GM10847 (cell line): ENCODE results near the gene ZBTB7A.

ENCODE experiments used
- POLR2A ChIP-seq: IDR thresholded peaks from 2 replicates; pipeline ENCODE4 v1.6.1; 2011; ENCODE audit not compliant: insufficient read length; ENCODE audit errors: extremely low read depth

The ZBTB7A gene

DNA sequence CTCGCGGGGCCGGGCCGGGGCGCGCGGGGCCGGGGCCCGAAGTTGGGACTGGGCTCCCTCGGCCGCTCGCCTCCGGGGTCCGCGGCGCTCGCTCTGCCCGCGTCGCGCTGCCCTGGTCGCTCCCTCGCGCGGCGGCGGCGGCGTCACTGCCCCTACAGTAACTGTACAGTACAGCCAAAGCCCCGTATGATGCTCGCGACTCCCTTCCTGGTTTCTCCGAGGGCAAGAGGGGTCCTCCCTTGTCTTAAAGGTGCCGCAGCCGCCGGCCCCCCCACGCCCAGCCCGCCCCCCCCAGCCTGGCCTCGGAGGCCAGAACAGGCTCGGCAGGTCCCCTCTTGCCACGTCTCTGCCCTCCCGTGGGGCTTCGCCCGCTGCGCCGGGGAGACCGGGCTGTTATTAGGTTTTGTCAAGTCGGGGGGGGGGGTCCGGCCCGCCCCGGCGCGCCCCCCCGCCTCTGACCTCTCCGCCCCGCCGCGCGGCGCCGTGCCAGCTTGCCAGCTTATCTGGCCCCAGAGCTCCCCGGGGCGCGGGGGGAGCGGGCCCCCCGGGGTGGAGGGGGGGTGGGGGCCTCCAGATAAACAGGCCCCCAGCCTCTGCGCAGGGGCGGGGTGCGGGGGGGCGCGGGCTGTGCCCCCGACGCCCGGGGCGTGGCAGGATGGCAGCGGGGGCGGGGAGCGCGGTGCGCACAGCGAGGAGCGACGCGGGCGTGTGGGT lies at the start of gene ZBTB7A:
Gene ZBTB7A (minus strand): TSS at position 218 of the 714 bp plus-strand sequence. CDS start 11,667 bp downstream, outside the sequence.
- TF ChIP-seq POLR2A = peak; percentile 31

DNA sequence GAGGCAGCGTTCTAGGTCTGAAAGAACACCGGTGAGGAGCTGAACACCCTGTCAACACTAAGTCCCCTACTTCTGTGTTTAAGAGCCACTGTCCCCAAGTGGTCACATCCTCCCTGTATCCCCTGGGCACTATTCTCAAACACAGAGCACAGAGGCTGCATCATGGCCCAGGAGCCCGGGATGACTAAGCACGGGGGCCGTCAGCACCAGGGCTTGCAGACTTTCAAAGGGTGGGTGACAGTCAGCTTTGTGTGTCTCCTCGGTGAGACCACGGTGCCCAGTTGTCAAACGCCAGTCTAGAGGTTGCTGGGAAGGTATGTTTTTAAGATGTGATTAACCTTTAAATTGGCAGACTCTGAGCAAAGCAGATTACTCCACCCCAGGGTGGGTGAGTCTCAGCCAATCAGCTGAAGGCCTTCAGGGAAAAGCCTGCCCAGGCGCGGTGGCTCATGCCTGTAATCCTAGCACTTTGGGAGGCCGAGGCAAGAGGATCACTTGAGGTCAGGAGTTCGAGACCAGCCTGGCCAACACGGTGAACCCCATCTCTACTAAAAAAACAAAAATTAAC lies 49.2 kb upstream of the ZBTB7A start:
- no peak for TF ChIP-seq POLR2A

DNA sequence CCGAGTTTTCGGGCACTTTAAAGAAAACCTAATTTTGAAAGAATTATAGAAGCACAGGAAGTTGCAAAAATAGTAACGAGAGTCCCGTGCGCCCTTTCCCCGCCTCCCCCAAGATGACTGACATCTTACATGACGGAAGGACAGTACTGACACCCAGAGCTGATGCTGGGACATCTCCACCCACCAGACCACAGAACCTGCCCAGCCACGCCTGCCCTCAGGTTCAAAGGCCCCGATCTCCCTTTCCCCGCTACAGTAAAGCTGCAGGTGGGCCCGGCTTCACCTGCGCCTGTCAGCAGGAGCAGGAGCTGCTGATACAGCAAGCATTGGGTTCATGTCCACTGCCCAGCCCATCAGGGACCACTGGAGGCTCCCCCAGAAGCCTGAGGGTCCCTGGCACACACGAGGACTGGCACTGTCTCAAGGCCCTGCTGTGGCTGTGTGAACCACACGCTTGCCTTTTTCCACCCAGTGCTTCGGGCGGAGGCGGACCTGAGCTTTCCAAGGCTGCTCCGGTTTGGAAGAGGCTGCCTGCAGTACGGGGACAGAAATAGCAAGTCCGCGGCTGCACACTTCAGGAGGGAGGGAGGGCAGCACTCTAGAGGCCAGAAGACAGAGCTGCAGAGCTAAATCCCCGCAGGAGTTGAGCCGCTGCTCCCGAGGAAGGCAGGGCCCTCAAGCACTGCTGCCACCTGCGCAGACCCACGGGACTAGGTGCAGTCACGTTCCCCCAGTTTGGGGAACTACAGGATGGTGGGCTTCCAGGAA lies 48.5 kb upstream of the ZBTB7A start:
- TF ChIP-seq POLR2A = peak; percentile 9

DNA sequence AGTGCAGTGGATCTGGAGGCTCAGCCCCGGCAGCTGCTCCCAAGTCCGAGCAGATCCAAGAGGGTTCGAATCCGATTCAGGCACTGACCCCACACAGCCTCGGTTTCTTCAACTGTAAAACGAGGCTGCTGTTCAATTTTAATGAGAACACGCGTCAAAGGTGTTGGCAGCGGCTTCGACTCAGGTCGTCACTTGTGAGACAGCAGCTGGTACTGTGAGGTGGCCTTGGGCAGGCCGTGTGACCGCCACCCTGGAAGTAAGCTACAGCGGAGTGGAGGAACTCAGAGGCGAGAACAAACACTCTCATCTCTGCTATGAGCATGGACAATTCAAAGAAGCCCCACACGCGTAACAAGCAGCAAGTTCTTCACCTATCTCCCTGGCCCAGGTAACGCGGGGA lies 47.5 kb upstream of the ZBTB7A start:
- TF ChIP-seq POLR2A = no peak

DNA sequence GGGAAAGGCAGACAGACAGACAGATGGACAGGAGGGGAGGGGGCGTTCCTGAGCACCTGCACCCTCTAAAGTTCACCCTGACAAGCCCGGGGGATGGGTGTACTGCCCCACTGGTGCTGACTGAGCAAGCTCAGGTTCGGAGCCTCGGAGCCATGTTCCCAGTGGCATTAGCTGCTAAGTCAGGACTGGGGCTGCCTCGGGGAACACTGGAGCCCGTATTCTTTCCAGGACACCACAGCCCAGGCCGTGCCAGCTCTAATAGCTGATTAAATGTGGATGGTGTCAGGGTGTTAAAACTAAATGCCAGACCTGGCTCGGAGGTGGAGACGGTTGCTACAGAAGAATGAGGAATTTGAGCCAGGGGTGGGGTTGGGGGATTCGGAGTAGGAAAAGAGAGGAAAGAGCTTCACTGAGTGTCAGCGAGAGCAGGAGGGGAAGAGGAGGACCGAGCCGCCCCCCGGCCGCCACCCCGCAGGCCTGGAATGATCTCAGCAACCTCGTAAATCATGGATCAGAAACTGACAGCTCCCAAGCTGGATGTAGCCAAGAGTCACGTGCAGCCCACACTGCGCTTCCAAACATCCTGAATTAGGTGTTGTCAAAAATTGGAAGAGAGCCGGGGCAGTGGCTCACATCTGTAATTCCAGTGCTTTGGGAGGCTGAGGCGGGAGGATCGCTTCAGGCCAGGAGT lies 46.8 kb upstream of the ZBTB7A start:
- TF ChIP-seq POLR2A = no peak

DNA sequence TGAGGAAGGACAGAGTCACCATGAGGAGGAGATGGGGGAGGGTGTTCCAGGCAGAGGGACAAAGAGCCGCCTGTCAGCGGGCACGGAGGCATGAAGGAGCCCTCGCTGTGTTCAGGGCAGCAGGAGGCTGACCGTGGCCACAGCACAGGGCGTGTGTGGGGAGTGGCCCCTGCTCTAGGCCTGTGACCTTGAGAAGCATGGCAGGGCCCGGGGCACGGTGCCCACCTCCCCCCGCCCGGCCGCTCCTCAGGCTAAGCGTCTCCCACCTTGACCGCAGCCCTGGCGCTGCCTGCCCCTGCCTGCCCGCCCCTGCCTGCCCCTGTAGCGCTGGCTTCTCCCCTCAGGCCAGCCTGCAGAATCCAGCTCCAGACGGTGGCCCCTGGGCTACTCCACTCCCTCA lies 45.7 kb upstream of the ZBTB7A start:
- TF ChIP-seq POLR2A = no peak

DNA sequence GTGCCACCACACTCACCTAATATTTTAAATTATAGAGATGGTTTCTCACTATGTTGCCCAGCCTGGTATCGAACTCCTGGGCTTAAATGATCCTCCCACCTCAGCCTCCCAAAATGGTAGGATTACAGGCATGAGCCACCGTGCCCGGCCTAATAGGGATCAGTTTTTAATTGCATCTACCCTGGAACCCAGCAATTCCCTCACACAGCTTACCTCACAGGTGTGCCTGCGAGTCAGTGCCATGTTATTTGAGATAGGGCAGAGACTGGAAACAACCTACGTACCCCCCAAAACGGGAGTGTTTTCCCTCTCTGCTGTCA lies 42.9 kb upstream of the ZBTB7A start:
- no peak for TF ChIP-seq POLR2A

DNA sequence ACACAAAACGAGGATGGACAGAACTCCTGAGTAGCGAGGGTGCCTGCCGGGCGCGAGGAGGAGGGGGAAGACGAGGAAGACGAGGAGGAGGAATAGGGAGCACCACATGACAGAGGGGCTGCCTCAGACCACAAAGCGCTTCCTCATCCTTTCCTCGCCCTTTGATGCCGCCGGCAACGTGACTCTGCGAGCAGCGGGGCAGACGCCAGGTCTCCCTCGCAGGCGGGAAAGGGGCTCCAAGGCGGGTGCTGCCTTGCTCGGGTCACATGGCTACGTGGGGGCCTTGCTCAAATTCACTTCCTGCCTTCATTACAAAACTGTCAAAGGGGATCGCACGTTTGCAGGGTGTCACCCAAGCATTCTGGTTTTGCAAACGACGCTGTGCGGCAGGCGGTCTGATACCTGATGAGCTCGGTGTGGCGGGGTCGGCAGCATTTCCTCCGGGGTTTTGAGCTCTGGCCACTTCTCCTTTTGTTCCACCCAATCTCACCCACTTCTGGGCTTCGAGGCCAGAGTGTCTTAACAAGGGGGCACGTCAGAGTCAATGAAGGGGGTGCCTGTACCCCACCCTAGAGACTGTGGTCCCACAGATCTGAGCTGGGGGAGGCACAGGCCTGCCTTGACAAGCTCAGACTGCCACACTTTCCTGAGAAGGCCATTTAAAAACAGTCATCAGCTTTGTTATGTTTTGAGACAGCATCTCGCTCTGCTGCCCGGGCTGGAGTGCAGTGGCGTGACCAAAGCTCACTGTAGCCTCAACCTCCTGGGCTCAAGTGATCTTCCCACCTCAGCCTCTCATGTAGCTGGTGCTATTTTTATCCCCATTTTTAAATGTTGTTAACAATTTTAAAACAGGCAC lies 42.3 kb upstream of the ZBTB7A start:
- TF ChIP-seq POLR2A = peak; percentile 39

DNA sequence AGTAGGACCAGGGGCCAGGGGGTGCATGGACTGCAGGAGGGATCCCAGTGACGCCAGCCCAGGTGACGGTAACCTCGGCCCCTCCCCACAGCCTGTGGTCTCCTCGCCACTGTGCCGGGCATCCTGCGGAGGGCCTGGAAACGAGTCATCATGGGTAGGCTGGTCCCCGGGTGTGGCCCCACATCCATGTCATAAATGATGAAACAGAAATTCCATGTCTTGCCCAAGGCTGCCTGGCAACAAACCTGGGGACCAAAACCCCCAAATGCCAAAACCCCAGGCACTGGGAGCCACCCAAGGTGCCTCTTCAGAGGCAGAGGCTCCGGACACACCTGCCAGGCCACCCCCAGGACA lies 36.4 kb upstream of the ZBTB7A start:
- TF ChIP-seq POLR2A = no peak

DNA sequence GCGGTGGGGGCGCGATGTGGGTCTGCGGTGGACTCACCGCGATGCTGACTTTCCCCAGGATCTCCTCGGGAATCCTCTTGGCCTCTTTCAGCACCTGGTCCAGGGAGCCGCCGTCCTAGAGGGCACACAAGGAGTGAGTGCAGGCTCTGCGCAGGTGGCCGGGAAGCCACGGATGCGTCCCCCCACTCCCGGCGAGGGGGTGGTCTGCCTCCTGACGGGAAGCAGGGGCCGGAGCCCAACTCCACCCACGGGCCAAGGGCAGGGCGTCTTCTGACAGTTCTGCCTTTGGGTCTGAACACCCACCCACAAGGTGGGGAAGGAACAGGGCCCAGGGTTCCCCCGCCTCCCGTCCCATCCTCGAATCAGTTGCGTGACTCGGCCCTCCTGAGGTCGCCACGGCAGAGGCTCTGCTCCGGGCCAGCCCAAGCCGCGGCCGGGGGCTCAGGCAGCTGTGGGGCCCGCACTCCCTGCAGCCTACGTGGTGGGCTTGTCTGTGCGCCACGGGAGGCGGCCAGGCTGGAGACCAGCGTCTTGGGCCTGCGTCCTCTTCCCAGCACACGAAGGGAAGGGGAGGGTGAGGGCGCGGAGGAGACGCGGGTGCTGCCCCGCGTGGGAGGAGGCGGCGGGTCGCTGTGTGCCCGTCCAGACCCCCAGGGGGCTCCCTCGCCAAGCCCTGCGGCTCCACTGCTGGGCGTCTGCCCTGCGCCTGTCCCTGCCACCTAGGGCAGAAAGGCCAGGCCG lies 35.8 kb upstream of the ZBTB7A start:
- no peak for TF ChIP-seq POLR2A

DNA sequence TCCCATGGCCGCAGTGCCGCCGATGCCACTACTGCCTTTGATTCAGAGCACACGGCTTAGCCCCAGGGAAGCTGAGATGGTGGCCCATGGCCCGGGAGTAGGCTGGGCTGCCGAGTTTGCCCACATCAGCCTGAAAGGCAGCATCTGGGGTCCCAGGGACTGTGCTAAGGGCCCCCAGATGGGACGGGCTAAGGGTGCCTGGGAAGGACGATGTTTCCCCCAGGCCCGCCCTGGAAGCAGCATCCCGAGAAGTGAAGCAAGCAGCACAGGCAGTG lies 34.7 kb upstream of the ZBTB7A start:
- no peak for TF ChIP-seq POLR2A

DNA sequence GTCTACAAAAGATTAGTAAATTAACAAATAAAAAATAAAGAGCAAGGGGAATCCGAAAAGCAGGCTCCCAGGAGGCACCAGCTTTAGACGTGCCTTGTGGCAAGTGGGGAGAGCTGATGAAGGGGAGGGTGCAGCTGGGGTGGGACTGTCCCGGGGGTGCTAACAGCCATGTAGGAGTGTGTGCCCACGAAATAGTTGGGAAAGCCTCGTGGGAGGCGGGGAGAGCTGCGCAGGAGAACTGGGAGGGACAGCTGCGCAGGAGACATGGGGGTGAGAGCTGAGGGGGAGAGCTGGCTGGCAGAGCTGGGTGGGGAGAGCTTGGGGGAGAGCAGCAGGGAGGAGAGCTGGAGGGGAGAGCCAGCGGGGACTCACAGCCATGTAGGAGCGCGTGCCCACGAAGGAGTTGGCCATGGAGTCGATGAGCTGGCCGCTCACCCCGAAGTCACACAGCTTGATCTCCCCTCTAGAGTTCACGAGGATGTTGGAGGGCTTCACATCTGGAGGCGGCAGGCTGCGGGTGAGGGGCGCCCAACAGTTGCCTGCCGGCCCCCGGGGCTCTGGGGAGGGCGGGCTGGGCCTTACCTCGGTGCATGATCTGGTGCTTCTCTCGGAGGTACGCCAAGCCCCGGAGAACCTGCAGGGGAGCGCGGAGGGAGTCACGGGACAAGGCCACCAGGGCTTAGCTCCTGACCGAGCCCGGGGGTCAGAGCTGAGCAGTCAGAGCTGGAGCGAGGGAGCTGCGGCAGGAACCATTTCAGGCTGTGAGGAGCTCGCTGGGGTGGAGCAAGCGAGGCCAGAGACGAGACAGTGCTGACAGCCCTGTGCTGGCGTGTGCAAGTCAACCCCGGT lies 34.2 kb upstream of the ZBTB7A start:
- TF ChIP-seq POLR2A = no peak

DNA sequence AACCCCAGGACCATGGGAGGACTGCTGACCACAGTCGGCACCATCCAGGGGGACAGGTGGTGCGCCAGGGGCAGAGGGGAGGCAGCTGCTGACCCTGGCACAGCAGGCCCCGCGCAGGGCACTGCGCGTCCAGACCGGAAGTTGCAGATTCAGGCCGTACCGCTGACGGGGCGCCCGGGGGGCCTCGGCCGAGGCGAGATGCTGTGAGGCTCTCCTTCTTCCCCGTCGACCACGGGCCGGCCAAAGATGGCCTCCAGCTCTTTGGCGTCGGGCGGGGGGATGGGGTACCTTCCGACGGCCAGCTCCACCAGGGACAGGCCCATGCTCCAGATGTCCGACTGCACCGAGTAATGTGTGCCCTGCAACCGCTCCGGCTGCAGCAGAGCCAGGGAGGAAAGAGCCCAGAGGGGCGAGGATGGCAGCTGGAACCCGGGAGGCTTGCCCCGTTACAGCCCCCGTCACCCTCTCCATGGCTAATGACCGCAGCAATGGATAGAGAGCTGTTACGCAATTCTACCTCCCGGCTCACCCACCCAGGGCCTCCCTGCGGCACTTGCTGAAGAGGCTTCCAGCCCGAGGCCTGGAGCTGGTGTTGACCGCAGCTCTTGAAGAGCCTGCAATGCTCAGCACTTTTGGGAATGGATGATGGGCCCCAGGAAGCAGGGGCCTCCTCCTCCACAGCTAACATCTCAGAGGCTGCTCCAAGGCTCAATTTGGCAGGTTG lies 32.5 kb upstream of the ZBTB7A start:
- TF ChIP-seq POLR2A = no peak
